ENCODE data around the gene CRACDL. TPM values are rescaled to one million over a fixed set of nuclear protein-coding genes. Genes with fewer than 3 reads are reported as not detected.

CRACDL gene
- total RNA-seq, 2 experiments from 2014 or later, result 0.36 to 1.5 TPM

- intact Hi-C loops (cut with DNase I, micrococcal nuclease), result no loop called here
- H3K27me3 Mint-ChIP-seq, result peaks cover 28% of the 10 kb centered on the region
- DNase-seq (no peak), ATAC-seq (ENCODE audit: poor library complexity) (no peak)
- Histone ChIP-seq H3K4me1 (ENCODE audit: insufficient read depth, low read length) (no peaks in the 10 kb centered on the region), H3K27me3 (ENCODE audit: control insufficient read depth in 1 of 2, insufficient read depth in 2 of 2, low read length in 2 of 2) (peaks cover 3 to 20% of the 10 kb centered on the region in 2 experiments), H3K36me3 (ENCODE audit: insufficient read depth, low read length) (no peaks in the 10 kb centered on the region), H3K4me3 (ENCODE audit: low read length) (no peak overlapping the region), H3K27ac (ENCODE audit: low read depth in 1 of 2, low read length in 2 of 2) (no peak overlapping the region), H3K9me3 (ENCODE audit: control insufficient read depth in 1 of 2, insufficient read depth in 1 of 2, low read length in 2 of 2) (no peaks in the 10 kb centered on the region)
- TF ChIP-seq CTCF (IDR thresholded peaks at IDR 0.05), result no peak
- POLR2A ChIA-PET, result no interaction called here
- CTCF ChIA-PET, result no interaction called here
- no peak overlapping the region for H3K27ac Mint-ChIP-seq
- no peaks in the 10 kb centered on the region for H3K9me3 Mint-ChIP-seq
- H3K36me3 Mint-ChIP-seq (ENCODE audit: low read depth), result no peaks in the 10 kb centered on the region
- no peak overlapping the region for H3K4me3 Mint-ChIP-seq
- H3K4me1 Mint-ChIP-seq (ENCODE audit: low read depth), result no peaks in the 10 kb centered on the region
Measured at GRCh38 chr2:98847853-98848252, 88.2 kb downstream of the CRACDL start.

- no peak overlapping the region for H3K4me3 Mint-ChIP-seq
- Histone ChIP-seq H3K36me3 (ENCODE audit: insufficient read depth, low read length) (no peaks in the 10 kb centered on the region), H3K4me1 (ENCODE audit: insufficient read depth, low read length) (no peaks in the 10 kb centered on the region), H3K9me3 (ENCODE audit: control insufficient read depth in 1 of 2, insufficient read depth in 1 of 2, low read length in 2 of 2) (no peaks in the 10 kb centered on the region), H3K27me3 (ENCODE audit: control insufficient read depth in 1 of 2, insufficient read depth in 2 of 2, low read length in 2 of 2) (peaks cover 3 to 6% of the 10 kb centered on the region in 2 experiments), H3K4me3 (ENCODE audit: low read length) (no peak overlapping the region), H3K27ac (ENCODE audit: low read depth in 1 of 2, low read length in 2 of 2) (no peak overlapping the region)
- ChIA-PET POLR2A (no interaction called here), CTCF (no interaction called here)
- H3K27me3 Mint-ChIP-seq, result peaks cover 10% of the 10 kb centered on the region
- H3K36me3 Mint-ChIP-seq (ENCODE audit: low read depth), result no peaks in the 10 kb centered on the region
- no peaks in the 10 kb centered on the region for H3K9me3 Mint-ChIP-seq
- intact Hi-C loops (cut with DNase I, micrococcal nuclease), result no loop called here
- ATAC-seq (ENCODE audit: poor library complexity) (no peak), DNase-seq (no peak)
- no peaks in the 10 kb centered on the region for H3K4me1 Mint-ChIP-seq (ENCODE audit: low read depth)
- no peak for TF ChIP-seq CTCF (IDR thresholded peaks at IDR 0.05)
- no peak overlapping the region for H3K27ac Mint-ChIP-seq
Measured at GRCh38 chr2:98846041-98846440, 90.0 kb downstream of the CRACDL start.

GRCh38 chr2:98842136-98842535 is 93.9 kb downstream of the CRACDL start:
- no peaks in the 10 kb centered on the region for H3K27me3 Mint-ChIP-seq
- ATAC-seq (ENCODE audit: poor library complexity) (no peak), DNase-seq (no peak)
- ChIA-PET POLR2A (no interaction called here), CTCF (no interaction called here)
- Histone ChIP-seq H3K27me3 (ENCODE audit: control insufficient read depth in 1 of 2, insufficient read depth in 2 of 2, low read length in 2 of 2) (no peaks in the 10 kb centered on the region), H3K36me3 (ENCODE audit: insufficient read depth, low read length) (no peaks in the 10 kb centered on the region), H3K9me3 (ENCODE audit: control insufficient read depth in 1 of 2, insufficient read depth in 1 of 2, low read length in 2 of 2) (no peaks in the 10 kb centered on the region), H3K4me3 (ENCODE audit: low read length) (no peak overlapping the region), H3K4me1 (ENCODE audit: insufficient read depth, low read length) (peaks cover 2% of the 10 kb centered on the region), H3K27ac (ENCODE audit: low read depth in 1 of 2, low read length in 2 of 2) (no peak overlapping the region)
- H3K4me3 Mint-ChIP-seq, result no peak overlapping the region
- no peaks in the 10 kb centered on the region for H3K36me3 Mint-ChIP-seq (ENCODE audit: low read depth)
- H3K9me3 Mint-ChIP-seq, result no peaks in the 10 kb centered on the region
- H3K27ac Mint-ChIP-seq, result no peak overlapping the region
- intact Hi-C loops (cut with DNase I, micrococcal nuclease), result loop anchor here in 1 of 2 experiments (5.0 kb wide), 1 partner anchor 1035 kb away; no protein-coding TSS in a partner anchor
- TF ChIP-seq CTCF (IDR thresholded peaks at IDR 0.05), result no peak
- peaks cover 2% of the 10 kb centered on the region for H3K4me1 Mint-ChIP-seq (ENCODE audit: low read depth)

All from CD4-positive, alpha-beta T cell (primary cell).